Measurements from ENCODE around the gene ZNF438. TPM values are rescaled to one million over a fixed set of nuclear protein-coding genes. Genes with fewer than 3 reads are reported as not detected.

ZNF438 gene
- 1.7 to 2.2 TPM (median 1.8 TPM) in 5 replicates for total RNA-seq (2022; extraction: Qiagen RNA extraction; ENCODE audit: low read depth)

GRCh38 chr10:31031558-31032257 is at the start of gene ZNF438:
ZNF438 (minus strand) TSS chr10:31031865; CDS start chr10:30877034, 154,831 bp downstream.

All from A549 treated with CpdA at 1 μM for 4 hours (cell line).